Erythroblast (primary cell): ENCODE measurements around the gene DIPK1A.
A peak's percentile ranks its signal among the peaks of the same experiment; 100 is the strongest.

Experiments
- DNase-seq, 2 experiments: peaks; one replicate each; lab custom pipeline; 2025; lab: John Stamatoyannopoulos, UW
- GATA1 ChIP-seq: IDR thresholded peaks from 2 replicates; pipeline ENCODE4 v1.6.1; 2011; ENCODE audit warnings: low read depth, mild to moderate bottlenecking, control low read depth, low read length, moderate library complexity
- POLR2A ChIP-seq: IDR thresholded peaks from 2 replicates; pipeline ENCODE4 v1.6.1; 2011; ENCODE audit warnings: mild to moderate bottlenecking, low read length

DIPK1A gene

GRCh38 chr1:92803140-92803887 lies 157.9 kb downstream of the DIPK1A start:
- DNase-seq: no peak
- TF ChIP-seq GATA1 (no peak), POLR2A (no peak)

- TF ChIP-seq GATA1 (no peak), POLR2A (no peak)
- DNase-seq: no peak
Measured at GRCh38 chr1:92797961-92798360, 163.3 kb downstream of the DIPK1A start.

DNA sequence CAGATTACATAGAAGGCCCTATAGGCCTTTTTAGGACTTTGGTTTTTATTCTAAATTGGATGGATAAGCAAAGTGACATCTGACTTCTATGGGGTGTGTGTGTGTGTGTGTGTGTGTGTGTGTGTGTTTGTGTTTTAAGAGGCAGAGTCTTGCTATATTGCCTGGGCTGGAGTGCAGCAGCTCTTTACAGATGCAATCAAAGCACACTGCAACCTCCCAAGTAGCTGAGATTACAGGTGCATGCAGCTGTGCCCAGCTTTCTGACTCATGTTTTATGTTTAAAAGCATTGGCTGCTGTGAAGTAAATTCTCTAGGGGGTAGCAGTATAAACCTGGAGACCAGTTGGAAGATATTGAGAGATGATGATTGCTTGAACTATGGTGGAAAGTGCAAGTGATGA lies 164.0 kb downstream of the DIPK1A start:
- TF ChIP-seq POLR2A (no peak), GATA1 (no peak)
- DNase-seq: no peak

DNA sequence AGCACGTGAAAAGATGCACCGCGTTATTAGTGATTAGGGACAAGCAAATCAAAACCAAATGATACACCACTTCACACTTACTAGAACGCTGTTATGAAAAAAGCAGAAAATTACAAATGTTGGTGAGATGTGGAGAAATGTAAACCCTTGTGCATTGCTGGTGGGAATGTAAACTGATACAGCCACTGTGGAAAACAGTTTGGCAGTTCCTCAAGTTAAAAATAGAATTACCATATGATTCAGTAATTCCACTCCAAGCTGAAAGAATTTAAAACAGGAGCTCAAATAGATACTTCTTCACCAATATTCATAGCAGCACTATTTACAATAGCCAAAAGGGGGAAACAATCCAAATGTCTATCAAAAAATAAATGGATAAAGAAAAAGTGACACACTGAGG lies 166.1 kb downstream of the DIPK1A start:
- TF ChIP-seq GATA1: no peak
- TF ChIP-seq POLR2A: no peak
- no peak for DNase-seq

DNA sequence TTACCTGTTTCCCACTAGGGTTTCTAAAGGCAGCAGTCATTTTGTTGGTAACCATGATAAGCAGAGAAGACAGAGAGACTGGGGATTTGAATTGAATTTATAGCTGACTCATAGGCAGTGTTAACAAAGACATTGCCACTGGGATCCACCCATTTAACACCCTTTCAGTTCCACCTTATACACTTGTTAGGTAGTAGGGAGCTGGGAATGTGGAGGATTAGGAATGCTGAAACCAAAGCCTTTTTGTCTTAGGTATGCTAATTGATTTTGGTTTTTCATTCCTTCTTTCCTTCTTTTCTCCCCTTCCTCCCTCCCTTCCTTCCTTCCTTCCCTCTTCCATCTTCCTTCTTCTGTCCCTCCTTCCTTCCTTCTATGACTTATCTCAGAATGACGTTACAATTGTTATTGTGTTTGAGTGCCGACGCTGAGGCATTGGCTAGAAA lies 168.9 kb downstream of the DIPK1A start:
- peak; percentile 32 to 44 for DNase-seq
- TF ChIP-seq POLR2A (no peak), GATA1 (no peak)
